ENCODE data around the gene EMP2.

The EMP2 gene, protein sequence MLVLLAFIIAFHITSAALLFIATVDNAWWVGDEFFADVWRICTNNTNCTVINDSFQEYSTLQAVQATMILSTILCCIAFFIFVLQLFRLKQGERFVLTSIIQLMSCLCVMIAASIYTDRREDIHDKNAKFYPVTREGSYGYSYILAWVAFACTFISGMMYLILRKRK

GRCh38 chr16:10579965-10580882 lies at the start of gene EMP2:
Gene EMP2 (minus strand): TSS chr16:10580598. CDS start chr16:10547617, 32,981 bp downstream.
- DNase-seq, result peak; percentile 86
- Histone ChIP-seq H3K9me3 (ENCODE audit: severe bottlenecking) (peaks cover 3% of the 10 kb centered on the region), H3K36me3 (no peaks in the 10 kb centered on the region; the same call in 1 of the 2 replicates), H3K27ac (peak within 1 kb of the TSS; percentile 83), H3K27me3 (ENCODE audit: insufficient read depth, low read depth, severe bottlenecking) (no peaks in the 10 kb centered on the region), H3K4me3 (ENCODE audit: low read depth, low read length) (peak within 1 kb of the TSS; percentile 67)
- peak; percentile 80 for TF ChIP-seq CTCF (IDR thresholded peaks at IDR 0.05; ENCODE audit: low read depth, low read length)

DNA sequence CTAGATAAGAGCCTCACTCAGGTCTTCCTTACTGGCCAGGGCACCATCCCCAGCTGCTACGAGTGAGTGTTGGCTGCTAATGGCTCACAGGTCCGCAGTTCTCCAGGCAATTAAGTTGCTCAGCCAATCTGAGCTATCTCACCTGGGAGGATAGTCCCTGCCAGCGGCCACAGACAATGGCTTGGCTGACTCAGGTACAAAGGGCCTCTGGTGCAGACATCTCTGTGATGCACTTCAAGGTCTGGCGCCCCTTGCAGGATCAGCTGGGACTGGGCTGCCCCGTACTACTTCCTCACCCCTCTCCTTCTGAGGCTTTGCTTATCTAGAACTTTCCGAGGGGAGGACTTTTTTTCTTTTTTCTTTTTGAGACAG lies 49.2 kb upstream of the EMP2 start:
- Histone ChIP-seq H3K27ac (no peak overlapping the region), H3K36me3 (no peaks in the 10 kb centered on the region)
- TF ChIP-seq CTCF (IDR thresholded peaks at IDR 0.05; ENCODE audit: low read depth, low read length), result peak; percentile 26; the same call in 1 of the 2 replicates

DNA sequence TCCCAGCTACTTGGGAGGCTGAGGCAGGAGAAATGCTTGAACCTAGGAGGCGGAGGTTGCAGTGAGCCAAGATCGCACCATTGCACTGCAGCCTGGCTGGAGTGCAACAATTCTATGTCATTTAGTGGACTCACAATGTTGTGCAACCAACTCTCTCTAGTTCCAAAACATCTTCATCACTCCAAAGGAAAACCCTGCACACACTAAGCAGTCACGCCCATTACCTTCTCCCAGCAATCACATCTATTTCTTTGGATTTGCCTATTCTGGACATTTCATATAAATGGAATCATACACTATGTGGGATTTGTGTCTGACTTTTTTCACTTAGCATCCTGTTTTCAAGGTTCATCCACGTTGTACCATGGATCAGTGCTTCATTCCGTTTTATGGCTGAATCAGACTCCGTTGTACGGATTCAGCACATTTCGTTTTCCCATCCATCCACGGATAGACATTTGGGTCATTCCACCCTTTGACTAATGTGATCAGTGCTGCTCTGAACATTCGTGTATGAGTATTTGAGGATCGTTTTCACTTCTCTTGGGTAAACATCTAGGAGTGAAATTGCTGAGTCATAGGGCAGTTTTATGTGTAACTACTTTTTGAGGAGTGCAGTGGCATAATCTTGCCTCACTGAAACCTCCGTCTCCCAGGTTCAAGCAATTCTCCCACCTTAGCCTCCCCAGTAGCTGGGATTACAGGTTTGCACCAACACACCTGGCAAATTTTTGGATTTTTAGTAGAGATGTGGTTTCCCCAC lies 45.4 kb upstream of the EMP2 start:
- DNase-seq, result no peak
- TF ChIP-seq CTCF (IDR thresholded peaks at IDR 0.05; ENCODE audit: low read depth, low read length), result no peak
- no peaks in the 10 kb centered on the region for H3K9me3 ChIP-seq (ENCODE audit: severe bottlenecking)

More for the DNA sequence above, 49.2 kb upstream of the EMP2 start:
- no peak for DNase-seq
- Histone ChIP-seq H3K9me3 (ENCODE audit: severe bottlenecking) (no peaks in the 10 kb centered on the region), H3K4me3 (ENCODE audit: low read depth, low read length) (no peak overlapping the region), H3K27me3 (ENCODE audit: insufficient read depth, low read depth, severe bottlenecking) (no peaks in the 10 kb centered on the region)

GRCh38 chr16:10624527-10624926 lies 44.1 kb upstream of the EMP2 start:
- H3K9me3 ChIP-seq (ENCODE audit: severe bottlenecking), result no peaks in the 10 kb centered on the region
- no peak for TF ChIP-seq CTCF (IDR thresholded peaks at IDR 0.05; ENCODE audit: low read depth, low read length)
- H3K36me3 ChIP-seq, result no peaks in the 10 kb centered on the region
- no peaks in the 10 kb centered on the region for H3K27me3 ChIP-seq (ENCODE audit: insufficient read depth, low read depth, severe bottlenecking)
- no peak for DNase-seq
- H3K27ac ChIP-seq, result no peak overlapping the region
- no peak overlapping the region for H3K4me3 ChIP-seq (ENCODE audit: low read depth, low read length)

More for the DNA sequence above, 45.4 kb upstream of the EMP2 start:
- Histone ChIP-seq H3K36me3 (no peaks in the 10 kb centered on the region), H3K27ac (no peak overlapping the region), H3K27me3 (ENCODE audit: insufficient read depth, low read depth, severe bottlenecking) (no peaks in the 10 kb centered on the region), H3K4me3 (ENCODE audit: low read depth, low read length) (no peak overlapping the region)

DNA sequence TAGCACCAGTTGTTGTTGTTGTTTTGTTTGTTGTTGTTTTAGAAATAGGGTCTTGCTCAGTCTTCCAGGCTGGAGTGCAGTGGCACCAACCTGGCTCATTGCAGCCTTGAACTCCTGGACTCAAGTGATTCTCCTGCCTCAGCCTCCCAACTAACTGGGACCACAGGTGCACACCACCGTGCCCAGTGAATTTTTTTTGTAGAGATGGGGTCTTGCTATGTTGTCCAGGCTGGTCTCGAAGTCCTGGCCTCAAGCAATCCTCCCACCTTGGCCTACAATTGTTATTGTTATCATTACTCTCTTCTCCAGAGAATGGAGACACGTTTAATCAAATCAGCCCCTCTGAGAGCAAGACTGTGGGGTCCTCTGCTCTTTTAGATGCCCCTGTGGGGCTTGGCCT lies 42.7 kb upstream of the EMP2 start:
- H3K27ac ChIP-seq, result no peak overlapping the region

More for the DNA sequence above, 42.7 kb upstream of the EMP2 start:
- DNase-seq, result no peak
- Histone ChIP-seq H3K9me3 (ENCODE audit: severe bottlenecking) (no peaks in the 10 kb centered on the region), H3K36me3 (no peaks in the 10 kb centered on the region), H3K27me3 (ENCODE audit: insufficient read depth, low read depth, severe bottlenecking) (no peaks in the 10 kb centered on the region), H3K4me3 (ENCODE audit: low read depth, low read length) (no peak overlapping the region)
- TF ChIP-seq CTCF (IDR thresholded peaks at IDR 0.05; ENCODE audit: low read depth, low read length), result no peak

Data from WERI-Rb-1 (cell line).